ENCODE data around the gene ARID3C. TPM values are rescaled to one million over a fixed set of nuclear protein-coding genes. Genes with fewer than 3 reads are reported as not detected.

Gene ARID3C
- total RNA-seq, 2 experiments from 2014 or later: 0.25 to 0.34 TPM

- Histone ChIP-seq H3K36me3 (ENCODE audit: insufficient read depth, low read length) (peaks cover 41% of the 10 kb centered on the region), H3K27ac (ENCODE audit: low read depth in 1 of 2, low read length in 2 of 2) (no peak overlapping the region), H3K27me3 (ENCODE audit: control insufficient read depth in 1 of 2, insufficient read depth in 2 of 2, low read length in 2 of 2) (no peaks in the 10 kb centered on the region), H3K9me3 (ENCODE audit: control insufficient read depth in 1 of 2, insufficient read depth in 1 of 2, low read length in 2 of 2) (no peaks in the 10 kb centered on the region), H3K4me1 (ENCODE audit: insufficient read depth, low read length) (peaks cover 59% of the 10 kb centered on the region), H3K4me3 (ENCODE audit: low read length) (no peak overlapping the region)
- Mint-ChIP-seq H3K36me3 (ENCODE audit: low read depth) (peaks cover 54% of the 10 kb centered on the region), H3K27me3 (no peaks in the 10 kb centered on the region), H3K4me1 (ENCODE audit: low read depth) (peaks cover 57% of the 10 kb centered on the region), H3K27ac (peak overlapping the region; percentile 44), H3K4me3 (no peak overlapping the region), H3K9me3 (no peaks in the 10 kb centered on the region)
- ChIA-PET CTCF (no interaction called here), POLR2A (interaction anchor here (0.6 kb wide), 1 partner anchor 12 kb away, joined by 3 read pairs; no protein-coding TSS in a partner anchor)
- no peak for ATAC-seq (ENCODE audit: poor library complexity)
- TF ChIP-seq, protein P1, sequence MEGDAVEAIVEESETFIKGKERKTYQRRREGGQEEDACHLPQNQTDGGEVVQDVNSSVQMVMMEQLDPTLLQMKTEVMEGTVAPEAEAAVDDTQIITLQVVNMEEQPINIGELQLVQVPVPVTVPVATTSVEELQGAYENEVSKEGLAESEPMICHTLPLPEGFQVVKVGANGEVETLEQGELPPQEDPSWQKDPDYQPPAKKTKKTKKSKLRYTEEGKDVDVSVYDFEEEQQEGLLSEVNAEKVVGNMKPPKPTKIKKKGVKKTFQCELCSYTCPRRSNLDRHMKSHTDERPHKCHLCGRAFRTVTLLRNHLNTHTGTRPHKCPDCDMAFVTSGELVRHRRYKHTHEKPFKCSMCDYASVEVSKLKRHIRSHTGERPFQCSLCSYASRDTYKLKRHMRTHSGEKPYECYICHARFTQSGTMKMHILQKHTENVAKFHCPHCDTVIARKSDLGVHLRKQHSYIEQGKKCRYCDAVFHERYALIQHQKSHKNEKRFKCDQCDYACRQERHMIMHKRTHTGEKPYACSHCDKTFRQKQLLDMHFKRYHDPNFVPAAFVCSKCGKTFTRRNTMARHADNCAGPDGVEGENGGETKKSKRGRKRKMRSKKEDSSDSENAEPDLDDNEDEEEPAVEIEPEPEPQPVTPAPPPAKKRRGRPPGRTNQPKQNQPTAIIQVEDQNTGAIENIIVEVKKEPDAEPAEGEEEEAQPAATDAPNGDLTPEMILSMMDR (IDR thresholded peaks at IDR 0.05): no peak
- DNase-seq: no peak
- intact Hi-C loops (cut with DNase I, micrococcal nuclease): no loop called here
These were observed 21.9 kb upstream of the ARID3C start for GRCh38 chr9:34650816-34651215.

- intact Hi-C loops (cut with DNase I, micrococcal nuclease): loop anchor here in 1 of 2 experiments (5.0 kb wide), 1 partner anchor 36 kb away; the partner anchor contains the start of gene RPP25L
- no peak overlapping the region for H3K4me3 ChIP-seq (ENCODE audit: low read length)
- POLR2A ChIA-PET: interaction anchor here (4.4 kb wide), 1 partner anchor 12 kb away, joined by 84 read pairs; the partner anchor contains the start of gene SIGMAR1
These were observed 19.8 kb upstream of the ARID3C start for GRCh38 chr9:34648673-34649072.

GRCh38 chr9:34647651-34648050, 18.8 kb upstream of the ARID3C start:
- DNase-seq (peak in 2 of 14 experiments; percentile 45), ATAC-seq (ENCODE audit: poor library complexity) (no peak)
- TF ChIP-seq, protein P1 (IDR thresholded peaks at IDR 0.05): no peak
- H3K9me3 ChIP-seq (ENCODE audit: control insufficient read depth in 1 of 2, insufficient read depth in 1 of 2, low read length in 2 of 2): no peaks in the 10 kb centered on the region
- Mint-ChIP-seq H3K9me3 (no peaks in the 10 kb centered on the region), H3K36me3 (ENCODE audit: low read depth) (peaks cover 49% of the 10 kb centered on the region), H3K27me3 (no peaks in the 10 kb centered on the region), H3K4me1 (ENCODE audit: low read depth) (peaks cover 41% of the 10 kb centered on the region), H3K4me3 (peak overlapping the region; percentile 97), H3K27ac (peak overlapping the region; percentile 88)
- peak overlapping the region; percentile 68 to 85 for H3K27ac ChIP-seq (ENCODE audit: low read depth in 1 of 2, low read length in 2 of 2)
- POLR2A ChIA-PET: interaction anchor here (1.4 to 4.4 kb wide), 7 partner anchors 9 to 35 kb away, joined by 5 to 84 read pairs (median 15); partner anchors contain the start of genes ARID3C, CCL27, DCTN3 and RPP25L
- H3K27me3 ChIP-seq (ENCODE audit: control insufficient read depth in 1 of 2, insufficient read depth in 2 of 2, low read length in 2 of 2): no peaks in the 10 kb centered on the region
- CTCF ChIA-PET: interaction anchor here (1.5 to 5.9 kb wide), 5 partner anchors 10 to 54 kb away, joined by 4 to 57 read pairs (median 29); partner anchors contain the start of genes CCL27, RPP25L and SIGMAR1
- peaks cover 41% of the 10 kb centered on the region for H3K36me3 ChIP-seq (ENCODE audit: insufficient read depth, low read length)
- peak overlapping the region; percentile 99 for H3K4me3 ChIP-seq (ENCODE audit: low read length)
- intact Hi-C loops (cut with DNase I, micrococcal nuclease): loop anchor here (1.0 to 5.0 kb wide), 2 partner anchors 17 to 35 kb away; partner anchors contain the start of gene RPP25L (in 1 of the 2)
- H3K4me1 ChIP-seq (ENCODE audit: insufficient read depth, low read length): peaks cover 49% of the 10 kb centered on the region

More at GRCh38 chr9:34648673-34649072, 19.8 kb upstream of the ARID3C start:
- no peaks in the 10 kb centered on the region for H3K9me3 Mint-ChIP-seq
- no peaks in the 10 kb centered on the region for H3K27me3 Mint-ChIP-seq
- H3K4me1 Mint-ChIP-seq (ENCODE audit: low read depth): peaks cover 49% of the 10 kb centered on the region
- TF ChIP-seq, protein P1 (IDR thresholded peaks at IDR 0.05): no peak
- CTCF ChIA-PET: interaction anchor here (3.9 to 5.9 kb wide), 2 partner anchors 14 to 53 kb away, joined by 37 to 57 read pairs; partner anchors contain the start of gene CCL27
- peak overlapping the region; percentile 88 for H3K27ac Mint-ChIP-seq
- H3K4me1 ChIP-seq (ENCODE audit: insufficient read depth, low read length): peaks cover 55% of the 10 kb centered on the region
- H3K36me3 Mint-ChIP-seq (ENCODE audit: low read depth): peaks cover 54% of the 10 kb centered on the region
- no peak for ATAC-seq (ENCODE audit: poor library complexity)
- peak overlapping the region; percentile 68 for H3K4me3 Mint-ChIP-seq
- no peak overlapping the region for H3K27ac ChIP-seq (ENCODE audit: low read depth in 1 of 2, low read length in 2 of 2)
- DNase-seq: no peak
- peaks cover 41% of the 10 kb centered on the region for H3K36me3 ChIP-seq (ENCODE audit: insufficient read depth, low read length)
- H3K27me3 ChIP-seq (ENCODE audit: control insufficient read depth in 1 of 2, insufficient read depth in 2 of 2, low read length in 2 of 2): no peaks in the 10 kb centered on the region
- H3K9me3 ChIP-seq (ENCODE audit: control insufficient read depth in 1 of 2, insufficient read depth in 1 of 2, low read length in 2 of 2): no peaks in the 10 kb centered on the region

All from CD4-positive, alpha-beta T cell (primary cell).